K562 (cell line): ENCODE data around the gene SERINC3. TPM values are rescaled to one million over a fixed set of nuclear protein-coding genes. Genes with fewer than 3 reads are reported as not detected.
A peak's percentile ranks its signal among the peaks of the same experiment; 100 is the strongest.

Source experiments
- BDP1 ChIP-seq: IDR thresholded peaks from 3 replicates; pipeline ENCODE4 v1.6.1; 2011; ENCODE audit not compliant: insufficient read length, insufficient read depth
- CBX1 ChIP-seq: sonication (generic); IDR thresholded peaks from 2 replicates; pipeline ENCODE4 v1.6.1; 2016; ENCODE audit warnings: antibody characterized with exemption, low read depth, mild to moderate bottlenecking
- EGR1 ChIP-seq: fragments of 450-650 bp; conservative IDR thresholded peaks from 2 replicates; pipeline ENCODE4 v1.6.1; 2017; ENCODE audit warnings: mild to moderate bottlenecking
- HDAC2 ChIP-seq: fragments of 450-650 bp; IDR thresholded peaks from 2 replicates; pipeline ENCODE4 v1.6.1; 2016; ENCODE audit warnings: mild to moderate bottlenecking
- HES1 ChIP-seq: fragments of 450-650 bp; IDR thresholded peaks from 2 replicates; pipeline ENCODE4 v1.6.1; 2016; ENCODE audit warnings: low read depth, mild to moderate bottlenecking, moderate library complexity
- LARP7 ChIP-seq: fragments of 450-650 bp; IDR thresholded peaks from 2 replicates; pipeline ENCODE4 v1.6.1; 2016
- MAFF ChIP-seq: IDR thresholded peaks from 2 replicates; pipeline ENCODE4 v1.6.1; 2012; ENCODE audit warnings: low read length, improper control_type of control experiment
- NCOR1 ChIP-seq: fragments of 450-650 bp; IDR thresholded peaks from 2 replicates; pipeline ENCODE4 v1.6.1; 2016; ENCODE audit warnings: mild to moderate bottlenecking, moderate library complexity
- SMC3 ChIP-seq: conservative IDR thresholded peaks from 2 replicates; pipeline ENCODE4 v1.6.1; 2011; ENCODE audit warnings: low read depth, low read length, improper control_type of control experiment; ENCODE audit not compliant: insufficient read depth
- STAG1 ChIP-seq: sonication (generic); formaldehyde crosslinking; IDR thresholded peaks from 2 replicates; pipeline ENCODE4 v1.5.0; 2020; ENCODE audit warnings: missing genetic modification reagents, borderline replicate concordance
- ZNF133 ChIP-seq: fragments of 250-450 bp; sonication (Bioruptor Pico); IDR thresholded peaks from 2 replicates; pipeline ENCODE4 v1.4.0; 2020; ENCODE audit warnings: mild to moderate bottlenecking
- ZNF146 ChIP-seq: IDR thresholded peaks from one replicate; pipeline ENCODE4 v1.6.1; 2018; ENCODE audit warnings: missing compliant biosample characterization; ENCODE audit not compliant: unreplicated experiment
- ZNF174 ChIP-seq: fragments of 250-450 bp; sonication (Bioruptor Pico); IDR thresholded peaks from 2 replicates; pipeline ENCODE4 v1.4.0; 2020; ENCODE audit warnings: mild to moderate bottlenecking
- polyA plus RNA-seq, 8 experiments: library from polyadenylated mRNA; depleted of rRNA in 4 of 8; stranded (reverse) in 5 of 8; unstranded in 3 of 8; fragments of >200 nt; fragmentation: Nextera tagmentation in 2 of 8; fragmentation: Illumina TruSeq in 1 of 8; extraction: Ambion mirVana in 2 of 8; extraction: Trizol in 1 of 8; gene quantifications; 2 replicates each; pipeline versions ENCODE4 v1.2.1 to v1.2.3, GENCODE V29; 2011 to 2014; ENCODE audit warnings: inconsistent platforms in 1 of 8, missing spikeins in 1 of 8
- total RNA-seq, 7 experiments: library from RNA; depleted of rRNA in 6 of 7; stranded (reverse); fragments of >200 nt in 6 of 7; fragmentation: Illumina TruSeq in 2 of 7; extraction: Trizol in 2 of 7; gene quantifications; 2 replicates each; pipeline versions ENCODE4 v1.2.1 to v1.2.3, GENCODE V29; 2011 to 2021; ENCODE audit warnings: low replicate concordance in 1 of 7
- TF ChIP-seq, protein P1 (sequence below): fragments of 150-350 bp; IDR thresholded peaks from 2 replicates; pipeline ENCODE4 v1.6.1; 2014; ENCODE audit warnings: low read depth, mild to moderate bottlenecking, low read length, borderline replicate concordance
- TF ChIP-seq, protein P2 (sequence below): sonication (generic); formaldehyde crosslinking; IDR thresholded peaks from 2 replicates; pipeline ENCODE4 v1.8.1; 2022; ENCODE audit warnings: missing genetic modification reagents
- TF ChIP-seq, protein P3 (sequence below): fragments of 200-800 bp; sonication (Bioruptor generic); IDR thresholded peaks from 2 replicates; pipeline ENCODE4 v1.6.1; 2017; ENCODE audit warnings: missing genetic modification characterization, missing compliant biosample characterization
- TF ChIP-seq, protein P4 (sequence below), 2 experiments: fragments of 450-650 bp; IDR thresholded peaks; 2 replicates each; pipeline ENCODE4 v1.6.1; 2018; ENCODE audit warnings: mild to moderate bottlenecking in 2 of 2, low read depth in 1 of 2; ENCODE audit not compliant: partially characterized antibody in 2 of 2

The SERINC3 gene
- total and polyA plus RNA-seq, 9 of the 15 experiments (the other 6 are each of a cell fraction or from before 2014, with no cell fraction given) = 24.7 to 107 (median 48.8) TPM

DNA sequence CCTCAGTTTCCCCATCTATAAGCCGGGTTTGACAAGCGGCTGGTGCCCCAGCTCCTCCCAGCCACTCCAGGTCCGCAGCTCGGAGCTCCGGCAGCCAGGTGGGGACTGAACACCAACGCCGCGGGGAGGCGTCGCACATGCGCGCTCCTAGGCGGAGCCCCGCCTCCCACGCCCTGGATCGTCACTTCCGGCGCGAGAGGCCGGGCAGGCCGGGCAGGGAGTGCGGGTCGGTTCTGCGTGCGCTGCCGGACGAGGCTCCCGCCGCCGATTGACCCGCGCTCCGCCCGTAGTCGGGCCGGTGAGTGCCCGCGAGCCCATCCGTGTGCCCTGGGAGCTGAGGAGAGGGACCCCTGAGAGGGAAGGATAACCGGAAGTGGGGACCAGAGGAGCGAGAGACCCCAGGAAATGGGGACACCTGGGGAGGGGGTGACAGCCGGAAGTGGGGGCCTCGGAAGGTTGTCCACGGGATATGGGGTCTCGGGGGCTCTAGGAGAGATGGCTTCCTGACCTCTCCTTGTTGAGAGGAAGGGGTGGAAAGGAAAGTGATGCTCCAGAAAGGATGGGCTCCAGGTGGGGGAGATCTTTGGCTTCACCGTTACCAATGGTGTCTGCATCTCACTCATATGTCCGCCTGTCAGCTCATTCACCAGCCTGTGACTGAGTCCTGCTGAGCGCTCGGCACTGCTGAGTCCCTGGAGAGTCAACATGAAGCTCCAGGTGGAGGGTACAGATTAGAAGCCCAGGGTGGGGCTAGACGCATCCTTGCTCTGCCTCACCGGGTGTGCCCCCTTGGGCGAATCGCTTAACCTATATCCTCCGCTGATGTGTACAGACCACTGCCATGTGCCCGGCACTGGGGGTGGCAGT, 45.9 kb downstream of the SERINC3 start, which contains the start of gene TTPAL (continued):
- TF ChIP-seq MAFF (no peak), ZNF133 (CRISPR knock-in tag) (0 out of 2 replicates have a peak, but pooled peaks have one; percentile 68), ZNF174 (no peak), LARP7 (no peak), NCOR1 (peak; percentile 30; the same call in 1 of the 2 replicates), EGR1 (peak; percentile 91), HDAC2 (peak; percentile 70), HES1 (no peak), ZNF146 (CRISPR knock-in tag) (no peak), CBX1 (peak; percentile 64; the same call in 1 of the 2 replicates), STAG1 (CRISPR knock-in tag) (no peak), BDP1 (no peak), SMC3 (0 out of 2 replicates have a peak, but pooled peaks have one; percentile 2)
- TF ChIP-seq, protein P1, sequence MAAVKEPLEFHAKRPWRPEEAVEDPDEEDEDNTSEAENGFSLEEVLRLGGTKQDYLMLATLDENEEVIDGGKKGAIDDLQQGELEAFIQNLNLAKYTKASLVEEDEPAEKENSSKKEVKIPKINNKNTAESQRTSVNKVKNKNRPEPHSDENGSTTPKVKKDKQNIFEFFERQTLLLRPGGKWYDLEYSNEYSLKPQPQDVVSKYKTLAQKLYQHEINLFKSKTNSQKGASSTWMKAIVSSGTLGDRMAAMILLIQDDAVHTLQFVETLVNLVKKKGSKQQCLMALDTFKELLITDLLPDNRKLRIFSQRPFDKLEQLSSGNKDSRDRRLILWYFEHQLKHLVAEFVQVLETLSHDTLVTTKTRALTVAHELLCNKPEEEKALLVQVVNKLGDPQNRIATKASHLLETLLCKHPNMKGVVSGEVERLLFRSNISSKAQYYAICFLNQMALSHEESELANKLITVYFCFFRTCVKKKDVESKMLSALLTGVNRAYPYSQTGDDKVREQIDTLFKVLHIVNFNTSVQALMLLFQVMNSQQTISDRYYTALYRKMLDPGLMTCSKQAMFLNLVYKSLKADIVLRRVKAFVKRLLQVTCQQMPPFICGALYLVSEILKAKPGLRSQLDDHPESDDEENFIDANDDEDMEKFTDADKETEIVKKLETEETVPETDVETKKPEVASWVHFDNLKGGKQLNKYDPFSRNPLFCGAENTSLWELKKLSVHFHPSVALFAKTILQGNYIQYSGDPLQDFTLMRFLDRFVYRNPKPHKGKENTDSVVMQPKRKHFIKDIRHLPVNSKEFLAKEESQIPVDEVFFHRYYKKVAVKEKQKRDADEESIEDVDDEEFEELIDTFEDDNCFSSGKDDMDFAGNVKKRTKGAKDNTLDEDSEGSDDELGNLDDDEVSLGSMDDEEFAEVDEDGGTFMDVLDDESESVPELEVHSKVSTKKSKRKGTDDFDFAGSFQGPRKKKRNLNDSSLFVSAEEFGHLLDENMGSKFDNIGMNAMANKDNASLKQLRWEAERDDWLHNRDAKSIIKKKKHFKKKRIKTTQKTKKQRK = no peak
- TF ChIP-seq, protein P2, sequence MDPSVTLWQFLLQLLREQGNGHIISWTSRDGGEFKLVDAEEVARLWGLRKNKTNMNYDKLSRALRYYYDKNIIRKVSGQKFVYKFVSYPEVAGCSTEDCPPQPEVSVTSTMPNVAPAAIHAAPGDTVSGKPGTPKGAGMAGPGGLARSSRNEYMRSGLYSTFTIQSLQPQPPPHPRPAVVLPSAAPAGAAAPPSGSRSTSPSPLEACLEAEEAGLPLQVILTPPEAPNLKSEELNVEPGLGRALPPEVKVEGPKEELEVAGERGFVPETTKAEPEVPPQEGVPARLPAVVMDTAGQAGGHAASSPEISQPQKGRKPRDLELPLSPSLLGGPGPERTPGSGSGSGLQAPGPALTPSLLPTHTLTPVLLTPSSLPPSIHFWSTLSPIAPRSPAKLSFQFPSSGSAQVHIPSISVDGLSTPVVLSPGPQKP (CRISPR knock-in tag) = no peak
- TF ChIP-seq, protein P3, sequence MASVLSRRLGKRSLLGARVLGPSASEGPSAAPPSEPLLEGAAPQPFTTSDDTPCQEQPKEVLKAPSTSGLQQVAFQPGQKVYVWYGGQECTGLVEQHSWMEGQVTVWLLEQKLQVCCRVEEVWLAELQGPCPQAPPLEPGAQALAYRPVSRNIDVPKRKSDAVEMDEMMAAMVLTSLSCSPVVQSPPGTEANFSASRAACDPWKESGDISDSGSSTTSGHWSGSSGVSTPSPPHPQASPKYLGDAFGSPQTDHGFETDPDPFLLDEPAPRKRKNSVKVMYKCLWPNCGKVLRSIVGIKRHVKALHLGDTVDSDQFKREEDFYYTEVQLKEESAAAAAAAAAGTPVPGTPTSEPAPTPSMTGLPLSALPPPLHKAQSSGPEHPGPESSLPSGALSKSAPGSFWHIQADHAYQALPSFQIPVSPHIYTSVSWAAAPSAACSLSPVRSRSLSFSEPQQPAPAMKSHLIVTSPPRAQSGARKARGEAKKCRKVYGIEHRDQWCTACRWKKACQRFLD = no peak
- TF ChIP-seq, protein P4, sequence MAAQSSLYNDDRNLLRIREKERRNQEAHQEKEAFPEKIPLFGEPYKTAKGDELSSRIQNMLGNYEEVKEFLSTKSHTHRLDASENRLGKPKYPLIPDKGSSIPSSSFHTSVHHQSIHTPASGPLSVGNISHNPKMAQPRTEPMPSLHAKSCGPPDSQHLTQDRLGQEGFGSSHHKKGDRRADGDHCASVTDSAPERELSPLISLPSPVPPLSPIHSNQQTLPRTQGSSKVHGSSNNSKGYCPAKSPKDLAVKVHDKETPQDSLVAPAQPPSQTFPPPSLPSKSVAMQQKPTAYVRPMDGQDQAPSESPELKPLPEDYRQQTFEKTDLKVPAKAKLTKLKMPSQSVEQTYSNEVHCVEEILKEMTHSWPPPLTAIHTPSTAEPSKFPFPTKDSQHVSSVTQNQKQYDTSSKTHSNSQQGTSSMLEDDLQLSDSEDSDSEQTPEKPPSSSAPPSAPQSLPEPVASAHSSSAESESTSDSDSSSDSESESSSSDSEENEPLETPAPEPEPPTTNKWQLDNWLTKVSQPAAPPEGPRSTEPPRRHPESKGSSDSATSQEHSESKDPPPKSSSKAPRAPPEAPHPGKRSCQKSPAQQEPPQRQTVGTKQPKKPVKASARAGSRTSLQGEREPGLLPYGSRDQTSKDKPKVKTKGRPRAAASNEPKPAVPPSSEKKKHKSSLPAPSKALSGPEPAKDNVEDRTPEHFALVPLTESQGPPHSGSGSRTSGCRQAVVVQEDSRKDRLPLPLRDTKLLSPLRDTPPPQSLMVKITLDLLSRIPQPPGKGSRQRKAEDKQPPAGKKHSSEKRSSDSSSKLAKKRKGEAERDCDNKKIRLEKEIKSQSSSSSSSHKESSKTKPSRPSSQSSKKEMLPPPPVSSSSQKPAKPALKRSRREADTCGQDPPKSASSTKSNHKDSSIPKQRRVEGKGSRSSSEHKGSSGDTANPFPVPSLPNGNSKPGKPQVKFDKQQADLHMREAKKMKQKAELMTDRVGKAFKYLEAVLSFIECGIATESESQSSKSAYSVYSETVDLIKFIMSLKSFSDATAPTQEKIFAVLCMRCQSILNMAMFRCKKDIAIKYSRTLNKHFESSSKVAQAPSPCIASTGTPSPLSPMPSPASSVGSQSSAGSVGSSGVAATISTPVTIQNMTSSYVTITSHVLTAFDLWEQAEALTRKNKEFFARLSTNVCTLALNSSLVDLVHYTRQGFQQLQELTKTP (IDR thresholded peaks at IDR 0.05; ENCODE audit: low read depth in 1 of 2, partially characterized antibody in 2 of 2) = no peak
